Hippocampal formation (tissue), 2 donors: ENCODE measurements around the gene TECR.
"Not testable (repeated sequence)": the region's sequence is repeated elsewhere in the genome, so short reads cannot be mapped to it uniquely, and the experiment has no call there.

Source experiments
- DNase-seq, 2 donors: peaks; one replicate each; lab custom pipeline; 2025; lab: John Stamatoyannopoulos, UW

Gene TECR, protein sequence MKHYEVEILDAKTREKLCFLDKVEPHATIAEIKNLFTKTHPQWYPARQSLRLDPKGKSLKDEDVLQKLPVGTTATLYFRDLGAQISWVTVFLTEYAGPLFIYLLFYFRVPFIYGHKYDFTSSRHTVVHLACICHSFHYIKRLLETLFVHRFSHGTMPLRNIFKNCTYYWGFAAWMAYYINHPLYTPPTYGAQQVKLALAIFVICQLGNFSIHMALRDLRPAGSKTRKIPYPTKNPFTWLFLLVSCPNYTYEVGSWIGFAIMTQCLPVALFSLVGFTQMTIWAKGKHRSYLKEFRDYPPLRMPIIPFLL

DNA sequence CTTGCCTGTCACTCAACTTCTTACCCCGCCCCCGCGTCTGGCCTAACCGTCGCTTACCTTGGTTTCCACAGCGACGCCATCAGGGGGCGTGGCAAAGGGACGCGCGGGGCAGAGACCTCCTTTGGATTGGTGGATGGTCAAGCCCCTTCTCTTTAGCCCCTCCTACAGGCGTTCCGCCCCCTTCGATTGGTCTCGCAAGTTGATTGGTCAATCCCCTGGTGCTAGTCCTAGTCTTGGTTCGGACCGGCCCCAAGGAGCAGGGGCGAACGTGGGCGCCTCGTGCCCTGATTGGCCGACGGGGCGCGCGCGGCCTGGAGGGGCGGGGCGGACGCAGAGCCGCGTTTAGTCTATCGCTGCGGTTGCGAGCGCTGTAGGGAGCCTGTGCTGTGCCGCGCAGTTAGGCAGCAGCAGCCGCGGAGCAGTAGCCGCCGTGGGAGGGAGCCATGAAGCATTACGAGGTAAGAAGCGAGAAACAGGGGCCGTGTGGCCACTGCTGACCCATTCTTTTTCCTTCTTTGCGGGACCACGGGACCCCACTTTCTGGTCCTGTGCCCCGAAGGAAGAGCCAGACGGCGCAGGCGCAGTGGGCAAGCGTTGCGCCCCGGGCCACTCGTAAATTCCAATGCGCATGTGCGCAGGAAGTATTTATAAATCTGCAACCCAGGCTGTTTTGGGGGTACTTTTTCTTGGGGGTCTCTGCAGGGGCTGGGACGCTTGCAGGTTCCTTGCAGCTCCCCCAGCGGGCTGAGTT is at the start of gene TECR:
TSS of gene TECR (plus strand) at position 341 of the 751 bp plus-strand sequence. CDS start at position 444, 103 bp downstream.
- DNase-seq, result peak; percentile 100

DNA sequence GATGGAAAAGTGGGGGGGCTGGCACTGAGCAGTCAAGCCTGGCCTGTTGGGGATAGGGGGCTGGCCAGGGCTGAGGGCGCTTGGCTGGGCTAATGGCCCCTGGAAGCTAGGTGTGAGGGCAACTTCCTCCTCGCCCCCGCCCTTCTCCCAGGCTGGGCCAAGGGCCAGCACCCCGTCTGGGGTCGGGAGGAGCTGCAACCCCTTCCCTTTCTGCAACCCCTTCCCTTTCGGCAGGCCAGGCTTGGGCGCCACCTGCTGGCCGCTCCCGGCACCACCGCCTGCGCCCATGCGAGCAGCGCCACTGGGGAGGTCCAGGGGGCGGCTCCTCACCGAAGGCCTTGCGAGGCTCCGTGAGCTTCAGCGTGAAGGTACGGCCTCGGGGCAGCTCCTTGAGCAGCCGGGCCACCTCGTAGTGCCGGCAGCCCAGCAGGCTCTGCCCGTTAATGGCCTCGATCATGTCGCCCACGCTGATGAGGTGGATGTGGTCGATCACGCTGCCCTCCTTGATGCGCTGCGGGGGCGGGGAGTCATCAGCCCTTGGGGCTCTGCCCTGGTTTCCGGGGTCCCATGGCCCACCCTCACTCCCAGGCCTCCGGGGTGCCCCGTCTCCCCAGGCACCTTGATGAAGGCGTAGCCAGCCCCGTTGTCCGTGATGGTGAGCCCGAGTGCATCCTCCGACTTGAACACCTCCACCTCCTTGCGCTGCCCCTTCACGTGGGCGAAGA is 49.3 kb upstream of the TECR start:
- DNase-seq, result no peak

- no peak for DNase-seq
These were observed 48.7 kb upstream of the TECR start for GRCh38 chr19:14480700-14481079.

GRCh38 chr19:14482172-14482941 is 47.0 kb upstream of the TECR start:
- DNase-seq, result no peak

GRCh38 chr19:14487370-14488125 is 41.8 kb upstream of the TECR start:
- no peak for DNase-seq

GRCh38 chr19:14492756-14493337 is 36.5 kb upstream of the TECR start:
- no peak for DNase-seq

GRCh38 chr19:14494411-14494810 is 35.0 kb upstream of the TECR start:
- DNase-seq, result no peak

DNA sequence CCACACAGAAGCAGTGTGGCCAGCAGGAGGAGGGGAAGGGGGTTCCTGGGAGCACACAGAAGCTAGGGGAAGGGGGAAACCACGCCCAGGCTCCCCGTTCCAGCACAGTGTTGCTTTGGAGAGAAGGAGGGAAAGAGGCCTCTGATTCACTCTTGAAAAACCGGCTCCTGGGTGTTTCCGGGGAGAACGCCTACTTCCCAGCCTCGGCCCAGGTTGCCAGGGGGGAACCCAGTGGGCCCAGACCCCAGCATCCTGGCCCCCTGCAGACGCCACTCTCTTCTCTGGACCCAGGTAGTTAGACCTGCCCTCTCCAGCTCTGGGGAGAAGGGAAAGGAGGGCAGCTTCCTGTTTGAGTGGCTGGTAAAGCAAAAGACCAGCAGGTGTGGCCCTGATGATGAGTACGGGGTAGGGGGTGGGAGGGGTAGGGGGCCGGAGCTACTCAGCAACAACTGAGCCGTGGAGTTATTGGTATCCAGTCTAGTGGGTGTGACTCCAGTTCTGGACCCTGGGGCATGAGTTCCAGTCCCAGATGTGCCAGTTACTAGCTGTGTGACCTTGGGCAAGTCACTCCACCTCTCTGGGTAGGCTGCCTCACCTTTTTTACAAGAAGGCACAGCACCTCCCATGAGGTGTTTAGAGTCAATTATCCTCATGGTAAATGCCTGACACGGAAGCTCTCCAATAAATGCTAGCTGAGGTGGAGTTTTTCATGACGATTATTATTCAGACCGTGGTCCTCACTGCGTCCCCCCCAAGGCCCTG is 34.3 kb upstream of the TECR start:
- DNase-seq, result no peak

DNA sequence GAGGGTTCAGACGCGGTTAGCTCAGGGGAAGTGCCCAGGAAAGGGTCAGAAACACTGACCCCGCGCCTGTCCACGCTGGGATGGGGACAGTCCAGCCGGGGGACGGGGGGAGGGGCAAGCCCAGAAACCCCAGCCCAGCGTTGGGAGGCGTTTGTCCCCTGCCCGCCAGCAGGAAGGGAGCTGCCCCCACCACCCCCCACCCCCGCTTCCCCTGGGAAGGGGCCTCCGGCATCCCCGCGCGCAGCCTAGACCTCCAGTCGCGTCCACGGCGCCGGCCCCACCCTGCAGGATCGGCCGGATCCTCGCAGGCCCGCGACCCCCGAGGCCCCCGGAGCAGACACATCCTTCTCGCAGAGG is 33.7 kb upstream of the TECR start:
- DNase-seq, result no peak

GRCh38 chr19:14496029-14496833 is 33.2 kb upstream of the TECR start, which contains the start of gene GIPC1:
TSS of gene GIPC1 (minus strand) at chr19:14496127. CDS start at chr19:14482976, 13,151 bp downstream.
- DNase-seq, result peak; percentile 97 to 99

GRCh38 chr19:14496834-14497227 is 32.6 kb upstream of the TECR start:
- DNase-seq, result no peak

- peak; percentile 58 to 65 for DNase-seq
These were observed 32.0 kb upstream of the TECR start for GRCh38 chr19:14497228-14497921.

DNA sequence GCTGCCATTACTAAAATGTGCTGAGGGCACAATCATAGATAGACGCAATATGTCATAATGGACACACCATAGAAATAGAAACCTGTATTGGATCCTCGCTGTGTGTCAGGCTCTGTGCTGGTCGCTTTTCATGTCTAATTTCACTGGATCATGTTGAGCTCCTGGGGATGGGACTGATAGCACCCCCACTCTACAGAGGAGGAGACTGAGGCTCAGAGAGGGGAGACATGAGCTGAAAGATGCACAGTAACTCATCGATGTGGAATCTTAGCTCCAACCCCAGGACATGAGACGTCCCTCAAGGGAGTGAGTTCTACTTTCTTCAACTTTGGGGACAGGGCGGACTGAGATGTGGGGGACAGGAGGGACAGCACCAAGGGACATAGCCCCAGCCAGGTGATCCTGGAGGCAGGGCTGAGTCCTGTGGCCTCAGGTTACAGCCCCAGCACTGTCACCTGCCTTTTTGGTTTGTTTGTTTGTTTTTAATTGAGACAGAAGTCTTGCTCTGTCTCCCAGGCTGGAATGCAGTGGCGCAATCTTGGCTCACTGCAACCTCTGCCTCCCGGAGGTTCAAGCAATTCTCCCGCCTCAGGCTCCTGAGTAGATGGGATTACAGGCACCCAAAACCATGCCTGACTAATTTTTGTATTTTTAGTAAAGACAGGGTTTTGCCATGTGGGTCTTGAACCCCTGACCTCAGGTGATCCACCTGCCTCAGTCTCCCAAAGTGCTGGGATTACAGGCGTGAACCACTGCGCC is 26.9 kb upstream of the TECR start:
- DNase-seq, result no peak

DNA sequence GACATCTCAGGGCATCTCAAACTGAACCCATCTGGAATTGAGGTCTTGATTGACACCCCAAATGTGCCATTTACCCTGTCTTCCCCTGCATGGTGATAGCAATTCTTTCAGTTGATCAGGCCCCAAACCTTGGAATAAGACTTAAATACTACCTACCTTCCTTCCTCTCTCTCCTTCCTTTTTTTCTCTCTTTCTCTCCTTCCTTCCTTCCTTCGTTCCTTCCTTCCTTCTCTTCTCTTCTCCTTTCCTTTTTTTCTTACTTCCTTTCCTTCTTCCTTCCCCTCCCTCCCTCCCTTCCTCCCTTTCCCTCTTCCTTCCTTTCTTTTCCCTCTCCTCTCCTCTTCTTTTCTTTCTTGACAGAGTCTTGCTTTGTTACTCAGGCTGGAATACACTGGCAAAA is 26.1 kb upstream of the TECR start:
- no peak for DNase-seq

DNA sequence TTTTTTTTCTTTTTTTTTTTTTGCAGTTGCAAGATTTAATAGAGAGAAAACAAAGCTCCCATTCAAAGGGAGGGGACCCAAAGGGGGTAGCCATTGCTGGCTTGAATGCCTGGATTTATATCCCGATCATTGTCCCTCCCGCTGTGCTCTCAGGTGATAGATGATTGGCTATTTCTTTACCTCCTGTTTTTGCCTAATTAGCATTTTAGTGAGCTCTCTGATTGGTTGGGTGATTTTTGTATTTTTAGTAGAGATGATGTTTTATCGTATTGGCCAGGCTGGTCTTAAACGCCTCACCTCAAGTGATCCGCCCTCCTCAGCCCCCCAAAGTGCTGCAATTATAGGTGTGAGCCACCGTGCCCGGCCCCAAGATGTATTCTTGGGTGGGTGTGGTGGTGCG is 24.8 kb upstream of the TECR start:
- not testable (repeated sequence) for DNase-seq

GRCh38 chr19:14505488-14506239 is 23.7 kb upstream of the TECR start:
- no peak for DNase-seq
